Common myeloid progenitor, CD34-positive (primary cell): ENCODE data around the gene KIAA0586.
A peak's percentile ranks its signal among the peaks of the same experiment; 100 is the strongest.
"Not testable (repeated sequence)": the region's sequence is repeated elsewhere in the genome, so short reads cannot be mapped to it uniquely, and the experiment has no call there.

Experiments
- CTCF ChIA-PET: fragments of 350-600 bp; sonication (Branson Sonifier 250); formaldehyde crosslinking; loops from one replicate; lab custom pipeline; 2021; ENCODE audit warnings: antibody characterized with exemption; lab: Charles Lee
- POLR2A ChIA-PET: fragments of 350-600 bp; sonication (Branson Sonifier 250); formaldehyde crosslinking; loops from one replicate; lab custom pipeline; 2021; ENCODE audit warnings: antibody characterized with exemption; lab: Charles Lee
- DNase-seq, 3 donors: peaks; one replicate each; pipeline versions ENCODE4 v3.0.0 to v3.0.0-alpha.2; 2013
- H3K27ac ChIP-seq, 2 experiments: 1 replicate in 1 of 2; 2 replicates in 1 of 2; pipeline ENCODE4 v1.7.0; 2013; ENCODE audit warnings: inconsistent platforms in 2 of 2, low read length in 2 of 2, mild to moderate bottlenecking in 2 of 2, low read depth in 1 of 2, moderate library complexity in 1 of 2; ENCODE audit not compliant: severe bottlenecking in 2 of 2, insufficient read depth in 1 of 2, poor library complexity in 1 of 2
- H3K27me3 ChIP-seq, 5 experiments: replicated peaks in 2 of 5; 1 replicate in 3 of 5; 2 replicates in 2 of 5; pipeline versions ENCODE4 v1.6.1 to v1.7.0; 2013; ENCODE audit warnings: low read length in 4 of 5, mild to moderate bottlenecking in 2 of 5, moderate library complexity in 2 of 5, inconsistent platforms in 1 of 5; ENCODE audit not compliant: insufficient read depth in 5 of 5, control insufficient read depth in 4 of 5
- H3K36me3 ChIP-seq, 4 experiments: 1 replicate in 2 of 4; 2 replicates in 2 of 4; pipeline versions ENCODE4 v1.6.1 to v1.7.0; 2013; ENCODE audit warnings: low read length in 3 of 4, control low read depth in 1 of 4, mild to moderate bottlenecking in 1 of 4; ENCODE audit not compliant: control insufficient read depth in 4 of 4, insufficient read depth in 4 of 4
- H3K4me1 ChIP-seq, 4 experiments: 1 replicate in 3 of 4; 2 replicates in 1 of 4; pipeline versions ENCODE4 v1.6.1 to v1.7.1; 2013; ENCODE audit warnings: low read length in 3 of 4, mild to moderate bottlenecking in 3 of 4, control low read depth in 1 of 4, inconsistent platforms in 1 of 4, moderate library complexity in 1 of 4; ENCODE audit not compliant: control insufficient read depth in 4 of 4, insufficient read depth in 4 of 4; ENCODE audit errors: control extremely low read depth in 1 of 4
- H3K4me3 ChIP-seq, 7 experiments: 1 replicate in 4 of 7; 2 replicates in 3 of 7; pipeline versions ENCODE4 v1.5.1 to v1.7.0; 2013; ENCODE audit warnings: mild to moderate bottlenecking in 7 of 7, low read length in 6 of 7, moderate library complexity in 6 of 7, inconsistent platforms in 2 of 7, low read depth in 2 of 7, control low read depth in 1 of 7; ENCODE audit not compliant: insufficient read depth in 4 of 7, control insufficient read depth in 1 of 7; ENCODE audit errors: extremely low read depth in 1 of 7
- H3K9me3 ChIP-seq, 5 experiments: 1 replicate in 4 of 5; 2 replicates in 1 of 5; pipeline versions ENCODE4 v1.6.1 to v1.7.1; 2013; ENCODE audit warnings: low read length in 4 of 5, mild to moderate bottlenecking in 2 of 5, inconsistent platforms in 1 of 5, low read depth in 1 of 5, moderate library complexity in 1 of 5; ENCODE audit not compliant: control insufficient read depth in 4 of 5, insufficient read depth in 2 of 5; ENCODE audit errors: control extremely low read depth in 1 of 5
- WGBS: methylation state at CpG from one replicate; pipeline ENCODE4 v1.1.5; 2013; ENCODE audit not compliant: insufficient coverage; 5-methylcytosine and 5-hydroxymethylcytosine counted together

The KIAA0586 gene

DNA sequence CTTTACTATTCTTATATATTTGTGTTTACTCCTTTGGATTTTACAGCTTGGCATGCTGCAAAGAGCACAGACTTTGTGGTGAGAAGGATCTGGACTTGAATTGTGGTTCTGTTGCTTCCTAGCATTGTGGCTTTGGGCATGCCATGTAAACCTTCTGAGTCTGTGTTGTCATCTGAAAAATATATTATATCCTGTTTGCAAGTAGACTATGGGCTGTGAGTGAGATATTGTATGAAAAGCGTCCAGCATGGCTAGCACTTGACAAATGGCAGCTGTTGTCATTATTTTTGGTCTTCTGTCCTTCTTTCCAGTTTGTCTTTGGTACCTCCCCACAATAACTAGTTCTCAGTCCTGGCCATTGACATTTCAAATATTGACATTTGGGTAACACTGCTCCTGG lies 148.4 kb downstream of the KIAA0586 start:
- CTCF ChIA-PET, result interaction anchor here (1.1 to 1.4 kb wide), 2 partner anchors 40 to 75 kb away, joined by 3 to 4 read pairs; no protein-coding TSS in a partner anchor
- no peaks in the 10 kb centered on the region for H3K27me3 ChIP-seq
- POLR2A ChIA-PET, result no interaction called here
- H3K4me1 ChIP-seq, result peaks cover 0 to 13% (median 5%) of the 10 kb centered on the region in 4 experiments
- 0% methylated on average over 1 of the region's 1 CpG for WGBS
- H3K4me3 ChIP-seq, result no peak overlapping the region
- DNase-seq, result peak in 2 of 3 donors; percentile 8 to 22
- H3K27ac ChIP-seq, result no peak overlapping the region
- no peaks in the 10 kb centered on the region for H3K9me3 ChIP-seq
- H3K36me3 ChIP-seq, result no peaks in the 10 kb centered on the region

- H3K27me3 ChIP-seq, H3K9me3 ChIP-seq, POLR2A ChIA-PET, CTCF ChIA-PET, H3K4me3 ChIP-seq, DNase-seq, H3K36me3 ChIP-seq, H3K27ac ChIP-seq: not testable (repeated sequence)
- peaks cover 0 to 11% (median 5%) of the 10 kb centered on the region in 4 experiments for H3K4me1 ChIP-seq
Observed at GRCh38 chr14:58580035-58580434, 152.5 kb downstream of the KIAA0586 start.

GRCh38 chr14:58581389-58581788 lies 153.9 kb downstream of the KIAA0586 start:
- H3K4me1 ChIP-seq, H3K27me3 ChIP-seq, DNase-seq, H3K27ac ChIP-seq, H3K9me3 ChIP-seq, POLR2A ChIA-PET, H3K4me3 ChIP-seq, H3K36me3 ChIP-seq: not testable (repeated sequence)
- WGBS, result no CpG with 5 or more reads among the region's 1 CpG
- CTCF ChIA-PET, result interaction anchor here (0.6 kb wide), 1 partner anchor 72 kb away, joined by 3 read pairs; no protein-coding TSS in a partner anchor

DNA sequence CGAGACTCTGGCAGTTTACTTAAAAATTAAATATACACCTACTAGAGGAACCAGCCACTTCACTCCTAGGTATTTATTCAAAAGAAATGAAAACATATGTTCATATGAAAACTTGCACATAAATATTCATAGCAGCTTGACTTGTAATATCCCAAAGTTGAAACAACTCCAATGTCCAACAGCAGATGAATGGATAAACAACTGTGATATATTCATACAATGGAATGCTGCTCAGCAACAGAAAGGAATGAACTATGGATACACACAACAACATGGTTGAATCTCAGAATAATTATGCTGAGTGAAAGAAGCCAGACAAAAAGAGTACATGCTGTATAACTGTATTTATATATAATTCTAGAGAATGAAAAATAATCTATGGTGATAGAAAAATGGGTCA lies 156.9 kb downstream of the KIAA0586 start:
- ChIA-PET CTCF (interaction anchor here (0.8 kb wide), 1 partner anchor 32 kb away, joined by 3 read pairs; no protein-coding TSS in a partner anchor), POLR2A (no interaction called here)
- Histone ChIP-seq H3K27me3 (no peaks in the 10 kb centered on the region), H3K4me3 (no peak overlapping the region), H3K27ac (no peak overlapping the region), H3K36me3 (no peaks in the 10 kb centered on the region), H3K4me1 (no peaks in the 10 kb centered on the region), H3K9me3 (no peaks in the 10 kb centered on the region)
- no peak for DNase-seq
- WGBS, result no CpG with 5 or more reads among the region's 1 CpG

DNA sequence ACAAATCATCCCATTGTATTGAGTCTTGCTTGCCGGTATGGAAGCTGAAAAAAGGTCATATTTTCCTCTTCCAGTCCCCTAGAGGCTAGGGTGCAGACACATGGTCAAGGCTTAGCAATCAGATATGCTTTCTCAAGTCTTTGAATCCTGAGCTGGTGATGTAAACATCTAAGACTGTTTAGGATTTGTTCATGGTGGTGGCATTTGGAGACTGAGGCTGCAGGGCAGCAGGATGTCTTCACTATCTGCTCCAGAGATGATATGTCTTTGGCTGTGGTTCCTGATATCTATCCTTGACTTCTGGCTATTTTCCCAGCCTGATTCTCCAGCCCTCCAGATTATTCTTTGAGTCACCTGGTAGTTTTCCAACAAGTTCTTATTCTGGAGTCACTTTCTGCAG lies 159.8 kb downstream of the KIAA0586 start:
- DNase-seq, result no peak
- no peaks in the 10 kb centered on the region for H3K9me3 ChIP-seq

GRCh38 chr14:58588321-58588720 lies 160.8 kb downstream of the KIAA0586 start:
- no CpG with 5 or more reads among the region's 18 CpGs for WGBS
- H3K9me3 ChIP-seq, POLR2A ChIA-PET, H3K27me3 ChIP-seq, H3K27ac ChIP-seq, H3K4me1 ChIP-seq, CTCF ChIA-PET, H3K4me3 ChIP-seq, H3K36me3 ChIP-seq, DNase-seq: not testable (repeated sequence)

More for the DNA sequence above, 159.8 kb downstream of the KIAA0586 start:
- H3K4me3 ChIP-seq, result no peak overlapping the region
- H3K36me3 ChIP-seq, result no peaks in the 10 kb centered on the region
- POLR2A ChIA-PET, result no interaction called here
- no peak overlapping the region for H3K27ac ChIP-seq
- no peaks in the 10 kb centered on the region for H3K4me1 ChIP-seq
- CTCF ChIA-PET, result interaction anchor here (0.6 kb wide), 1 partner anchor 12 kb away, joined by 3 read pairs; no protein-coding TSS in a partner anchor
- WGBS, result 100% methylated on average over 1 of the region's 1 CpG
- H3K27me3 ChIP-seq, result no peaks in the 10 kb centered on the region

- H3K27ac ChIP-seq, result no peak overlapping the region
- WGBS, result 100% methylated on average over 2 of the region's 4 CpGs
- POLR2A ChIA-PET, result no interaction called here
- CTCF ChIA-PET, result no interaction called here
- no peaks in the 10 kb centered on the region for H3K9me3 ChIP-seq
- no peaks in the 10 kb centered on the region for H3K27me3 ChIP-seq
- no peak for DNase-seq
- no peaks in the 10 kb centered on the region for H3K36me3 ChIP-seq
- no peak overlapping the region for H3K4me3 ChIP-seq
- H3K4me1 ChIP-seq, result no peaks in the 10 kb centered on the region
Observed at GRCh38 chr14:58593977-58594376, 166.5 kb downstream of the KIAA0586 start.
